ENCODE measurements around the gene BAHCC1.

Gene BAHCC1

GRCh38 chr17:81473019-81473418, 77.8 kb downstream of the BAHCC1 start:
- Histone ChIP-seq H3K4me1 (ENCODE audit: control insufficient read depth, low read length) (no peaks in the 10 kb centered on the region), H4K20me1 (ENCODE audit: control insufficient read depth, insufficient read depth, low read depth, low read length) (no peaks in the 10 kb centered on the region), H3K4me3 (ENCODE audit: low read length) (no peak overlapping the region), H3F3A (ENCODE audit: control insufficient read depth, insufficient read depth) (no peaks in the 10 kb centered on the region), H3K9me2 (replicated peaks; ENCODE audit: control insufficient read depth, low read length) (no peaks in the 10 kb centered on the region), H3K4me2 (ENCODE audit: low read length) (no peak overlapping the region), H3K27me3 (ENCODE audit: control insufficient read depth, low read length) (no peaks in the 10 kb centered on the region), H3K9me3 (ENCODE audit: control insufficient read depth, insufficient read depth, low read length) (no peaks in the 10 kb centered on the region), H3K27ac (ENCODE audit: low read depth, low read length) (no peak overlapping the region), H3K79me2 (ENCODE audit: control insufficient read depth, low read length) (no peaks in the 10 kb centered on the region), H3K36me3 (ENCODE audit: control insufficient read depth, low read length) (no peaks in the 10 kb centered on the region)
- TF ChIP-seq EZH2phosphoT487 (IDR thresholded peaks at IDR 0.05; ENCODE audit: borderline replicate concordance, low read length) (no peak), CTCF (IDR thresholded peaks at IDR 0.05; ENCODE audit: low read depth, low read length, poor library complexity, severe bottlenecking) (no peak)

- Histone ChIP-seq H3F3A (ENCODE audit: control insufficient read depth, insufficient read depth) (no peaks in the 10 kb centered on the region), H3K9me2 (replicated peaks; ENCODE audit: control insufficient read depth, low read length) (no peaks in the 10 kb centered on the region), H3K27ac (ENCODE audit: low read depth, low read length) (no peak overlapping the region), H3K4me1 (ENCODE audit: control insufficient read depth, low read length) (no peaks in the 10 kb centered on the region), H3K4me3 (ENCODE audit: low read length) (no peak overlapping the region), H4K20me1 (ENCODE audit: control insufficient read depth, insufficient read depth, low read depth, low read length) (no peaks in the 10 kb centered on the region), H3K36me3 (ENCODE audit: control insufficient read depth, low read length) (no peaks in the 10 kb centered on the region), H3K9me3 (ENCODE audit: control insufficient read depth, insufficient read depth, low read length) (no peaks in the 10 kb centered on the region), H3K27me3 (ENCODE audit: control insufficient read depth, low read length) (no peaks in the 10 kb centered on the region), H3K79me2 (ENCODE audit: control insufficient read depth, low read length) (no peaks in the 10 kb centered on the region), H3K4me2 (ENCODE audit: low read length) (no peak overlapping the region)
- no peak for TF ChIP-seq EZH2phosphoT487 (IDR thresholded peaks at IDR 0.05; ENCODE audit: borderline replicate concordance, low read length)
- TF ChIP-seq CTCF (IDR thresholded peaks at IDR 0.05; ENCODE audit: low read depth, low read length, poor library complexity, severe bottlenecking) = no peak
Measured at GRCh38 chr17:81474958-81475357, 79.7 kb downstream of the BAHCC1 start.

- Histone ChIP-seq H3K4me2 (ENCODE audit: low read length) (no peak overlapping the region), H3K36me3 (ENCODE audit: control insufficient read depth, low read length) (no peaks in the 10 kb centered on the region), H3K79me2 (ENCODE audit: control insufficient read depth, low read length) (no peaks in the 10 kb centered on the region), H3K9me2 (replicated peaks; ENCODE audit: control insufficient read depth, low read length) (no peaks in the 10 kb centered on the region), H3F3A (ENCODE audit: control insufficient read depth, insufficient read depth) (no peaks in the 10 kb centered on the region), H3K27ac (ENCODE audit: low read depth, low read length) (no peak overlapping the region), H3K9me3 (ENCODE audit: control insufficient read depth, insufficient read depth, low read length) (no peaks in the 10 kb centered on the region), H4K20me1 (ENCODE audit: control insufficient read depth, insufficient read depth, low read depth, low read length) (no peaks in the 10 kb centered on the region), H3K27me3 (ENCODE audit: control insufficient read depth, low read length) (no peaks in the 10 kb centered on the region), H3K4me1 (ENCODE audit: control insufficient read depth, low read length) (no peaks in the 10 kb centered on the region), H3K4me3 (ENCODE audit: low read length) (no peak overlapping the region)
- no peak for TF ChIP-seq EZH2phosphoT487 (IDR thresholded peaks at IDR 0.05; ENCODE audit: borderline replicate concordance, low read length)
- no peak for TF ChIP-seq CTCF (IDR thresholded peaks at IDR 0.05; ENCODE audit: low read depth, low read length, poor library complexity, severe bottlenecking)
Measured at GRCh38 chr17:81476097-81476496, 80.8 kb downstream of the BAHCC1 start.

GRCh38 chr17:81476635-81477034, 81.4 kb downstream of the BAHCC1 start:
- no peaks in the 10 kb centered on the region for H3K4me1 ChIP-seq (ENCODE audit: control insufficient read depth, low read length)
- H3K36me3 ChIP-seq (ENCODE audit: control insufficient read depth, low read length) = no peaks in the 10 kb centered on the region
- TF ChIP-seq EZH2phosphoT487 (IDR thresholded peaks at IDR 0.05; ENCODE audit: borderline replicate concordance, low read length) = no peak
- no peak for TF ChIP-seq CTCF (IDR thresholded peaks at IDR 0.05; ENCODE audit: low read depth, low read length, poor library complexity, severe bottlenecking)
- no peak overlapping the region for H3K27ac ChIP-seq (ENCODE audit: low read depth, low read length)
- no peaks in the 10 kb centered on the region for H3K79me2 ChIP-seq (ENCODE audit: control insufficient read depth, low read length)
- H4K20me1 ChIP-seq (ENCODE audit: control insufficient read depth, insufficient read depth, low read depth, low read length) = no peaks in the 10 kb centered on the region
- no peaks in the 10 kb centered on the region for H3F3A ChIP-seq (ENCODE audit: control insufficient read depth, insufficient read depth)
- H3K4me3 ChIP-seq (ENCODE audit: low read length) = no peak overlapping the region
- H3K9me2 ChIP-seq (replicated peaks; ENCODE audit: control insufficient read depth, low read length) = no peaks in the 10 kb centered on the region
- no peak overlapping the region for H3K4me2 ChIP-seq (ENCODE audit: low read length)
- no peaks in the 10 kb centered on the region for H3K9me3 ChIP-seq (ENCODE audit: control insufficient read depth, insufficient read depth, low read length)
- no peaks in the 10 kb centered on the region for H3K27me3 ChIP-seq (ENCODE audit: control insufficient read depth, low read length)
